BLaER1 (cell line): ENCODE results near the gene SMAP2.

Experiments
- H3K27ac ChIP-seq: shearing (Covaris generic); formaldehyde crosslinking; 2 replicates; pipeline ENCODE4 v1.8.1; 2022
- H3K27me3 ChIP-seq: shearing (Covaris generic); formaldehyde crosslinking; 2 replicates; pipeline ENCODE4 v1.8.1; 2022
- H3K36me3 ChIP-seq: shearing (Covaris generic); formaldehyde crosslinking; 2 replicates; pipeline ENCODE4 v1.8.1; 2022
- H3K4me1 ChIP-seq: shearing (Covaris generic); formaldehyde crosslinking; 2 replicates; pipeline ENCODE4 v1.8.1; 2022
- H3K4me2 ChIP-seq: shearing (Covaris generic); formaldehyde crosslinking; 2 replicates; pipeline ENCODE4 v1.8.1; 2022
- H3K4me3 ChIP-seq: shearing (Covaris generic); formaldehyde crosslinking; 2 replicates; pipeline ENCODE4 v1.8.1; 2022
- H3K9ac ChIP-seq: shearing (Covaris generic); formaldehyde crosslinking; 2 replicates; pipeline ENCODE4 v1.8.1; 2022
- H3K9me3 ChIP-seq: shearing (Covaris generic); formaldehyde crosslinking; 2 replicates; pipeline ENCODE4 v1.8.1; 2022
- H4K20me1 ChIP-seq: shearing (Covaris generic); formaldehyde crosslinking; 2 replicates; pipeline ENCODE4 v1.8.1; 2022
- Cebpa-rat ChIP-seq: shearing (Covaris generic); IDR thresholded peaks from 2 replicates; pipeline ENCODE4 v1.8.1; 2022

The SMAP2 gene

DNA sequence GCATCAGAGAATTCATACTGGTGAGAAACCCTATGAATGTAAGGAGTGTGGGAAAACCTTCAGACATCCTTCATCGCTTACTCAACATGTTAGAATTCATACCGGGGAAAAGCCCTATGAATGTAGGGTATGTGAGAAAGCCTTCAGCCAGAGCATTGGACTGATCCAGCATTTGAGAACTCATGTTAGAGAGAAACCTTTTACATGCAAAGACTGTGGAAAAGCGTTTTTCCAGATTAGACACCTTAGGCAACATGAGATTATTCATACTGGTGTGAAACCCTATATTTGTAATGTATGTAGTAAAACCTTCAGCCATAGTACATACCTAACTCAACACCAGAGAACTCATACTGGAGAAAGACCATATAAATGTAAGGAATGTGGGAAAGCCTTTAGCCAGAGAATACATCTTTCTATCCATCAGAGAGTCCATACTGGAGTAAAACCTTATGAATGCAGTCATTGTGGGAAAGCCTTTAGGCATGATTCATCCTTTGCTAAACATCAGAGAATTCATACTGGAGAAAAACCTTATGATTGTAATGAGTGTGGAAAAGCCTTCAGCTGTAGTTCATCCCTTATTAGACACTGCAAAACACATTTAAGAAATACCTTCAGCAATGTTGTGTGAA, 89.5 kb downstream of the SMAP2 start:
- no peaks in the 10 kb centered on the region for H4K20me1 ChIP-seq
- H3K9ac ChIP-seq = no peak overlapping the region
- H3K9me3 ChIP-seq = peaks cover 100% of the 10 kb centered on the region
- TF ChIP-seq Cebpa-rat = no peak
- H3K27ac ChIP-seq = no peak overlapping the region
- no peaks in the 10 kb centered on the region for H3K27me3 ChIP-seq
- peaks cover 99% of the 10 kb centered on the region for H3K36me3 ChIP-seq
- peak overlapping the region; percentile 37; the same call in 1 of the 2 replicates for H3K4me3 ChIP-seq
- H3K4me1 ChIP-seq = no peaks in the 10 kb centered on the region
- no peak overlapping the region for H3K4me2 ChIP-seq

DNA sequence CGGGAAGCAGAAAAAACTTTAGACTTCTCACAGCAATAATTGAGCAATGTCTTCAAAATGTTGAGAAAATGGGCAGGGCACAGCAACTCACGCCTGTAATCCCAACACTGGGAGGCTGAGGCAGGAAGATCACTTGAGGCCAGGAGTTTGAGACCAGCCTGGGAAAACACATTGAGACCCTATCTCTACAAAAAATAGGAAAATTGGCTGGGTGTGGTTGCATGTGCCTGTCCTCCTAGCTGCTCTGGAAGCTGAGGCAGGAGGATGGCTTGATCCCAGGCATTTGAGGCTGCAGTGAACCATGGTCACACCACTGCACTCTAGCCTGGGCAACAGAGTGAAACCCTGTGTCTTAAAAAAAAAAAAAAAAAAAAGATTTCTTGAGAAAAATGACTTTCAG, 95.8 kb downstream of the SMAP2 start:
- H3K9me3 ChIP-seq = peaks cover 97% of the 10 kb centered on the region
- H4K20me1 ChIP-seq = no peaks in the 10 kb centered on the region
- H3K4me2 ChIP-seq = no peak overlapping the region
- no peaks in the 10 kb centered on the region for H3K27me3 ChIP-seq
- no peak overlapping the region for H3K9ac ChIP-seq
- H3K36me3 ChIP-seq = peaks cover 50% of the 10 kb centered on the region
- H3K4me3 ChIP-seq = no peak overlapping the region
- no peak overlapping the region for H3K27ac ChIP-seq
- H3K4me1 ChIP-seq = no peaks in the 10 kb centered on the region
- TF ChIP-seq Cebpa-rat = no peak
